Endodermal cell (in vitro differentiated cells): ENCODE results near the gene NLGN1. TPM values are rescaled to one million over a fixed set of nuclear protein-coding genes. Genes with fewer than 3 reads are reported as not detected.
A peak's percentile ranks its signal among the peaks of the same experiment; 100 is the strongest.

Experiments
- DNase-seq: peaks from one replicate; pipeline ENCODE4 v3.0.0-alpha.2; 2017
- H3K27ac ChIP-seq: 2 replicates; pipeline ENCODE4 v1.5.1; 2013; ENCODE audit warnings: mild to moderate bottlenecking, low read depth, low read length, moderate library complexity
- H3K27me3 ChIP-seq: 2 replicates; pipeline ENCODE4 v1.6.1; 2013; ENCODE audit warnings: mild to moderate bottlenecking, low read length, moderate library complexity; ENCODE audit not compliant: insufficient read depth, control insufficient read depth, poor library complexity, severe bottlenecking
- H3K36me3 ChIP-seq: 2 replicates; pipeline ENCODE4 v1.7.0; 2013; ENCODE audit warnings: mild to moderate bottlenecking, low read length, moderate library complexity; ENCODE audit not compliant: control insufficient read depth, insufficient read depth
- H3K4me1 ChIP-seq: one replicate; pipeline ENCODE4 v1.7.0; 2013; ENCODE audit warnings: low read length; ENCODE audit not compliant: control insufficient read depth, insufficient read depth
- H3K4me3 ChIP-seq: 2 replicates; pipeline ENCODE4 v1.5.1; 2013; ENCODE audit warnings: mild to moderate bottlenecking, low read length, moderate library complexity
- H3K9ac ChIP-seq: 2 replicates; pipeline ENCODE4 v1.6.1; 2013; ENCODE audit warnings: mild to moderate bottlenecking, low read length, moderate library complexity; ENCODE audit not compliant: poor library complexity, severe bottlenecking; ENCODE audit errors: extremely low read depth
- H3K9me3 ChIP-seq: 2 replicates; pipeline ENCODE4 v1.6.1; 2013; ENCODE audit warnings: mild to moderate bottlenecking, low read length, moderate library complexity; ENCODE audit not compliant: control insufficient read depth
- H3K27ac Mint-ChIP-seq: 2 replicates; pipeline ENCODE4 v1.8.0; 2020; ENCODE audit warnings: mixed read lengths
- H3K27me3 Mint-ChIP-seq: 2 replicates; pipeline ENCODE4 v1.8.0; 2021; ENCODE audit warnings: mild to moderate bottlenecking, mixed read lengths; ENCODE audit not compliant: insufficient read depth
- H3K36me3 Mint-ChIP-seq: 2 replicates; pipeline ENCODE4 v1.8.0; 2020; ENCODE audit warnings: low read depth, mixed read lengths
- H3K4me1 Mint-ChIP-seq: 2 replicates; pipeline ENCODE4 v1.8.0; 2020; ENCODE audit warnings: mixed read lengths
- H3K4me3 Mint-ChIP-seq: 2 replicates; pipeline ENCODE4 v1.8.0; 2020; ENCODE audit warnings: mild to moderate bottlenecking, moderate library complexity, mixed read lengths
- H3K9me3 Mint-ChIP-seq: 2 replicates; pipeline ENCODE4 v1.8.0; 2020; ENCODE audit warnings: mild to moderate bottlenecking, mixed read lengths
- CTCF ChIP-seq: fragments of 200-600 bp; sonication (generic); conservative IDR thresholded peaks from 2 replicates; pipeline ENCODE4 v1.5.0; 2021; ENCODE audit warnings: antibody characterized with exemption, mild to moderate bottlenecking
- WGBS, 2 experiments: methylation state at CpG; one replicate each; pipeline versions ENCODE4 v1.1.5 to v1.1.7; 2013; ENCODE audit warnings: missing lambda C conversion rate in 2 of 2, mixed read lengths in 1 of 2; ENCODE audit not compliant: insufficient coverage in 1 of 2, insufficient read length in 1 of 2; 5-methylcytosine and 5-hydroxymethylcytosine counted together
- total RNA-seq, 2 donors: library from RNA; stranded (reverse); fragmentation: NEBNext Ultra II Directional in 1 of 2; extraction: Animal tissue kit (Norgen Biotek cat#: 25700) in 1 of 2; gene quantifications; 2 replicates in 1 of 2; 3 replicates in 1 of 2; pipeline ENCODE4 v1.2.1, GENCODE V29; 2021

The NLGN1 gene
- total RNA-seq, 2 donors from 2014 or later, result 3.4 to 14.3 TPM

DNA sequence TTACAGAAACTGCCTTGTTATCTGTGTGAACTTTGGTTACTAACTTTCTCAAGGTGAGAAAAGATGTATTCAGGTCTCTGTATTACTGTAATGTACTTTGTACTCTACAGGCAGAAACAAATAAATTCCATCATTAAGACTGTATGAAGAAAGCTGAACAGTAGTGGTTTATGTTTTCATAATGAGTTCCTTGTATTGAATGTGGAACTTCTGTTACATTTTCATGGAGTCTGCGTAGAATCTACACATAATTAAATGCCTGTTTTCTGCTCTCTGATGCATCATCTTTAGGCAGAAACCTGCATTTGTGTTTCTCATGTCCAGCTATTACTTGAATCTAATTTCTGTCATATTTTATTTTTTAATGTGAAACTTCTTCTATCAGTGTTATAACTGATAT, 302.8 kb downstream of the NLGN1 start:
- peaks cover 9% of the 10 kb centered on the region for H3K9me3 ChIP-seq
- Mint-ChIP-seq H3K27ac (no peak overlapping the region), H3K27me3 (no peaks in the 10 kb centered on the region), H3K9me3 (peaks cover 14% of the 10 kb centered on the region), H3K4me1 (peaks cover 5% of the 10 kb centered on the region), H3K36me3 (peaks cover 3% of the 10 kb centered on the region), H3K4me3 (no peak overlapping the region)
- no peak for DNase-seq
- H3K27me3 ChIP-seq, result no peaks in the 10 kb centered on the region
- 97% methylated on average over 1 of the region's 1 CpG; no CpG with 5 or more reads in 1 of the 2 experiments for WGBS, 2 experiments
- no peak overlapping the region for H3K4me3 ChIP-seq
- no peak overlapping the region for H3K27ac ChIP-seq
- no peak for TF ChIP-seq CTCF
- H3K4me1 ChIP-seq, result no peaks in the 10 kb centered on the region
- no peak overlapping the region for H3K9ac ChIP-seq
- H3K36me3 ChIP-seq, result no peaks in the 10 kb centered on the region

DNA sequence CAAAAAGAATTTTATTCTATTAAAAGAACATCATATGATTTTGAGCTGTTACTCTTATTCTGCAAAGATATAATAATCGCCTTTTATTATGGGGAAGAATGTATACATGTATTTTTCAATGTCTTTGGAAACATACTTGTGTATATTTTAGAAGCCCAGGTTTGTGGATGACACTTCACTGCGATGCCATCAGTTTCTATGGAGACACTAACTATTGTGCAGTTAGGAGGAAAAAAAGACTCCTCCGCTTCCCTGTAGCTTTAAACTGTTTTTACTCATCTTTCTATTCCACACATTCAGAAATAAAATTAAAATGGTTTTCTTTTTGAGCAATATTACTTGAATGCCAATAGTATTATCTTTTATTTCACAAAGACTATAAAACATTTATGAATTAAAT, 305.0 kb downstream of the NLGN1 start:
- Mint-ChIP-seq H3K4me1 (peaks cover 5% of the 10 kb centered on the region), H3K27ac (no peak overlapping the region), H3K9me3 (peaks cover 14% of the 10 kb centered on the region), H3K27me3 (no peaks in the 10 kb centered on the region), H3K4me3 (no peak overlapping the region), H3K36me3 (peaks cover 3% of the 10 kb centered on the region)
- H3K9ac ChIP-seq, result no peak overlapping the region
- no peak overlapping the region for H3K4me3 ChIP-seq
- H3K4me1 ChIP-seq, result no peaks in the 10 kb centered on the region
- peaks cover 9% of the 10 kb centered on the region for H3K9me3 ChIP-seq
- TF ChIP-seq CTCF, result no peak
- H3K36me3 ChIP-seq, result no peaks in the 10 kb centered on the region
- WGBS, 2 experiments, result 91 to 100% methylated on average over 1 to 2 of the region's 3 CpGs
- H3K27ac ChIP-seq, result no peak overlapping the region
- no peaks in the 10 kb centered on the region for H3K27me3 ChIP-seq
- no peak for DNase-seq

GRCh38 chr3:173703771-173704170, 306.2 kb downstream of the NLGN1 start:
- H3K9ac ChIP-seq, result no peak overlapping the region
- Mint-ChIP-seq H3K4me1 (peaks cover 7% of the 10 kb centered on the region), H3K9me3 (peaks cover 14% of the 10 kb centered on the region), H3K4me3 (no peak overlapping the region), H3K27ac (peak overlapping the region; percentile 14), H3K27me3 (no peaks in the 10 kb centered on the region), H3K36me3 (peaks cover 3% of the 10 kb centered on the region)
- H3K4me1 ChIP-seq, result no peaks in the 10 kb centered on the region
- no peaks in the 10 kb centered on the region for H3K36me3 ChIP-seq
- WGBS, 2 experiments, result 82 to 89% methylated on average over 3 of the region's 3 CpGs
- no peak overlapping the region for H3K4me3 ChIP-seq
- no peak for TF ChIP-seq CTCF
- DNase-seq, result no peak
- no peak overlapping the region for H3K27ac ChIP-seq
- H3K27me3 ChIP-seq, result no peaks in the 10 kb centered on the region
- H3K9me3 ChIP-seq, result peaks cover 9% of the 10 kb centered on the region
